Breast epithelium (tissue), 4 donors: ENCODE measurements around the gene PAM16. TPM values are rescaled to one million over a fixed set of nuclear protein-coding genes. Genes with fewer than 3 reads are reported as not detected.

Source experiments
- DNase-seq, 2 donors: peaks; one replicate each; pipeline ENCODE4 v3.0.0-alpha.2; 2019; ENCODE audit warnings: low spot score in 2 of 2
- H3K27ac ChIP-seq, 2 donors: fragments of 200-600 bp; sonication (generic) in 1 of 2; one replicate each; pipeline ENCODE4 v1.5.1; 2016 to 2019; ENCODE audit warnings: mild to moderate bottlenecking in 1 of 2
- H3K27me3 ChIP-seq, 2 donors: fragments of 200-600 bp; sonication (generic) in 1 of 2; one replicate each; pipeline versions ENCODE4 v1.5.1 to v1.6.0; 2017 to 2019; ENCODE audit warnings: control low read depth in 1 of 2, mild to moderate bottlenecking in 1 of 2
- H3K36me3 ChIP-seq: fragments of 200-600 bp; one replicate; pipeline ENCODE4 v1.5.1; 2019
- H3K4me1 ChIP-seq, 2 donors: fragments of 200-600 bp; sonication (generic); one replicate each; pipeline ENCODE4 v1.5.1; 2016 to 2019; ENCODE audit warnings: control low read depth in 1 of 2
- H3K4me3 ChIP-seq, 3 donors: fragments of 200-600 bp; sonication (generic); 1 replicate in 2 of 3; 2 replicates in 1 of 3; pipeline ENCODE4 v1.5.1; 2016 to 2019; ENCODE audit warnings: mild to moderate bottlenecking in 3 of 3, moderate library complexity in 2 of 3
- H3K9me3 ChIP-seq, 2 donors: fragments of 200-600 bp; sonication (generic) in 1 of 2; one replicate each; pipeline ENCODE4 v1.5.1; 2016 to 2019; ENCODE audit warnings: control low read depth in 1 of 2
- POLR2A ChIP-seq: fragments of 450-650 bp; IDR thresholded peaks from one replicate; pipeline ENCODE4 v1.6.1; 2016; ENCODE audit warnings: antibody characterized with exemption, mild to moderate bottlenecking, moderate library complexity
- POLR2AphosphoS5 ChIP-seq, 3 donors: sonication (generic); formaldehyde crosslinking; IDR thresholded peaks; one replicate each; pipeline ENCODE4 v1.6.1; 2017; ENCODE audit warnings: antibody characterized with exemption in 3 of 3
- intact Hi-C: fragments of 100-400 bp; cut with DNase I; formaldehyde crosslinking; loops from one replicate; pipeline ENCODE4 v1.15.1; 2023; ENCODE audit warnings: low total_unique reads
- total RNA-seq, 3 donors: library from RNA; depleted of rRNA; stranded (reverse); fragments of >200 nt; gene quantifications; one replicate each; pipeline ENCODE4 v1.1.0, GENCODE V29; 2016
- TF ChIP-seq, protein P1 (sequence below), 3 donors: fragments of 450-650 bp; IDR thresholded peaks; one replicate each; pipeline ENCODE4 v1.5.1; 2016 to 2017; ENCODE audit warnings: antibody characterized with exemption in 3 of 3, mild to moderate bottlenecking in 3 of 3, moderate library complexity in 3 of 3

The PAM16 gene
- total RNA-seq, 3 donors from 2014 or later = 24.9 to 52.4 (median 49.9) TPM

GRCh38 chr16:4358236-4358635 is 7.1 kb upstream of the PAM16 start:
- no peak for DNase-seq
- intact Hi-C loops = loop anchor here (2.0 to 5.0 kb wide), 2 partner anchors 34 to 45 kb away; no protein-coding TSS in a partner anchor
- TF ChIP-seq, protein P1, sequence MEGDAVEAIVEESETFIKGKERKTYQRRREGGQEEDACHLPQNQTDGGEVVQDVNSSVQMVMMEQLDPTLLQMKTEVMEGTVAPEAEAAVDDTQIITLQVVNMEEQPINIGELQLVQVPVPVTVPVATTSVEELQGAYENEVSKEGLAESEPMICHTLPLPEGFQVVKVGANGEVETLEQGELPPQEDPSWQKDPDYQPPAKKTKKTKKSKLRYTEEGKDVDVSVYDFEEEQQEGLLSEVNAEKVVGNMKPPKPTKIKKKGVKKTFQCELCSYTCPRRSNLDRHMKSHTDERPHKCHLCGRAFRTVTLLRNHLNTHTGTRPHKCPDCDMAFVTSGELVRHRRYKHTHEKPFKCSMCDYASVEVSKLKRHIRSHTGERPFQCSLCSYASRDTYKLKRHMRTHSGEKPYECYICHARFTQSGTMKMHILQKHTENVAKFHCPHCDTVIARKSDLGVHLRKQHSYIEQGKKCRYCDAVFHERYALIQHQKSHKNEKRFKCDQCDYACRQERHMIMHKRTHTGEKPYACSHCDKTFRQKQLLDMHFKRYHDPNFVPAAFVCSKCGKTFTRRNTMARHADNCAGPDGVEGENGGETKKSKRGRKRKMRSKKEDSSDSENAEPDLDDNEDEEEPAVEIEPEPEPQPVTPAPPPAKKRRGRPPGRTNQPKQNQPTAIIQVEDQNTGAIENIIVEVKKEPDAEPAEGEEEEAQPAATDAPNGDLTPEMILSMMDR (IDR thresholded peaks at IDR 0.05) = no peak
- TF ChIP-seq POLR2A (no peak), POLR2AphosphoS5 (IDR thresholded peaks at IDR 0.05) (no peak)
- H3K27ac ChIP-seq = no peak overlapping the region
- no peak overlapping the region for H3K4me3 ChIP-seq
- H3K4me1 ChIP-seq = no peaks in the 10 kb centered on the region
- H3K27me3 ChIP-seq = no peaks in the 10 kb centered on the region
- H3K36me3 ChIP-seq = no peaks in the 10 kb centered on the region
- no peaks in the 10 kb centered on the region for H3K9me3 ChIP-seq

- Histone ChIP-seq H3K4me3 (no peak overlapping the region), H3K27ac (no peak overlapping the region), H3K36me3 (no peaks in the 10 kb centered on the region), H3K4me1 (no peaks in the 10 kb centered on the region), H3K27me3 (no peaks in the 10 kb centered on the region), H3K9me3 (no peaks in the 10 kb centered on the region)
- DNase-seq = no peak
- intact Hi-C loops = loop anchor here (5.0 kb wide), 1 partner anchor 35 kb away; no protein-coding TSS in a partner anchor
- TF ChIP-seq POLR2A (no peak), POLR2AphosphoS5 (IDR thresholded peaks at IDR 0.05) (no peak)
- TF ChIP-seq, protein P1 (IDR thresholded peaks at IDR 0.05) = no peak
Measured at GRCh38 chr16:4356820-4357219, 5.7 kb upstream of the PAM16 start.

DNA sequence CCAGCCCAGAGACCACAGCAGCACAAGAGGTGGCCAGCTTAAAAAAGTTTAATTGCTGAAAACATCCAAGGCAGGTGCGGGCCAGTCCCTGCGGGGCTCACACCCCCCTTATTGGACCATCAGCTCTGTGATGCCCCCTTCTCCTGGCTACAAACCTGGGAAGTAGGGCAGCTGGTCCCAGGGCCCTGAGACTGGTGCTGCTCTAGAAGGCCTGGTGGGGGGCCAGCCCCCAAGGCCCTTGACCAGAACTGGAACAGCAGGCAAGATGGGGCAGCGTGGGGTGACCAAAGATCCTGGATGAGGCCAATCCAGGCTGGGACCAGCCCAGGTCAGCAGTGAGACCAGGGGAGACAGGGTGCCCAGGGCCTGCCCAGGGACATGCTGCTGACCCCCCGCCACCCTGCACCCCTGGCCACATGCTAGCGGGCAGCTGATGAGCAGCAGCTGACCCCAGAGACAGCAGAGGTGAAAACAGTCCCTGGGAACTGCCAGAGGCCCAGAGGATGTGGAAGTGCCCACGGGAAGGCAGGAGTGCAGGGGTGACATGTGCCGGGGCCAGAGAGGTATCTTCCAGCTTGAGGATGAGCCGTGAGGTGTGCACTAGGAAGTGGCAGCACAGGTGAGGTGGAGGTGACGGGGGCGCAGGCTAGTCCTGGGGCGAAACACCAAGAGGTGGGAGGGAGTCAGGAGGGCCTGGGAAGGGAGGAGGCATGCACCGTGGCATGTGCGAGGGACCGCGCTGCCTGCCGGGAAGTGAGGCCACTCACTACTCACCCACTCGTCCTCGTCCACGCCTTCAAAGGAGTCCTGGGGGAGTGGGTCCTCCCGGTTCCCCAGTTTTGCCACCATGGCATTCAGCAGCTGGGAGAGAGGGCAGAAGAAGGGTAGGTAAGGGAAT is 3.6 kb upstream of the PAM16 start:
- Histone ChIP-seq H3K9me3 (no peaks in the 10 kb centered on the region), H3K27ac (no peak overlapping the region), H3K27me3 (no peaks in the 10 kb centered on the region), H3K36me3 (no peaks in the 10 kb centered on the region), H3K4me1 (no peaks in the 10 kb centered on the region), H3K4me3 (no peak overlapping the region)
- DNase-seq = no peak
- intact Hi-C loops = loop anchor here (5.0 kb wide), 1 partner anchor 38 kb away; no protein-coding TSS in a partner anchor
- TF ChIP-seq POLR2A (no peak), POLR2AphosphoS5 (IDR thresholded peaks at IDR 0.05) (no peak)
- TF ChIP-seq, protein P1 (IDR thresholded peaks at IDR 0.05) = no peak

GRCh38 chr16:4353675-4354074 is 2.6 kb upstream of the PAM16 start:
- no peak overlapping the region for H3K4me3 ChIP-seq
- H3K9me3 ChIP-seq = no peaks in the 10 kb centered on the region
- no peaks in the 10 kb centered on the region for H3K4me1 ChIP-seq
- H3K27me3 ChIP-seq = no peaks in the 10 kb centered on the region
- H3K27ac ChIP-seq = no peak overlapping the region
- intact Hi-C loops = no loop called here
- no peak for DNase-seq
- no peaks in the 10 kb centered on the region for H3K36me3 ChIP-seq
- no peak for TF ChIP-seq POLR2AphosphoS5 (IDR thresholded peaks at IDR 0.05)

DNA sequence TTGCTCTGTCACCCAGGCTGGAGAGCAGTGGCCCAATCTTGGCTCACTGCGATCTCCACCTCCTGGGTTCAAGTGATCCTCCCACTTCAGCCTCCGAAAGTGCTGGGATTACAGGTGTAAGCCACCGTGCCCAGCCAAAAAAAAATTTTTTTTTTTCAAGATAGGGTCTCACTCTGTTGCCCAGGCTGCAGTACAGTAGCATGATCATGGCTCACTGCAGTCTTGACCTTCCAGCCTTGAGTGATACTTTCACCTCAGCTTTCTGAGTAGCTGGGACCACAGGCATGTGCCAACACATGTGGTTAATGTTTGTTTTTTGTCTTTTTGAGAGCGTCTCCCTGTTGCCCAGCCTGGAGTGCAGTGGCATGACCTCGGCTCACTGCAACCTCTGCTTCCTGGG is 1.7 kb upstream of the PAM16 start:
- TF ChIP-seq, protein P1 (IDR thresholded peaks at IDR 0.05) = no peak
- TF ChIP-seq POLR2AphosphoS5 (IDR thresholded peaks at IDR 0.05) (no peak), POLR2A (no peak)
- intact Hi-C loops = no loop called here
- no peaks in the 10 kb centered on the region for H3K36me3 ChIP-seq
- no peaks in the 10 kb centered on the region for H3K9me3 ChIP-seq
- no peak overlapping the region for H3K4me3 ChIP-seq
- H3K4me1 ChIP-seq = no peaks in the 10 kb centered on the region
- no peak for DNase-seq
- no peaks in the 10 kb centered on the region for H3K27me3 ChIP-seq
- no peak overlapping the region for H3K27ac ChIP-seq
